Psoas muscle (tissue), 8 donors: ENCODE data around the gene ALKAL2. TPM values are rescaled to one million over a fixed set of nuclear protein-coding genes. Genes with fewer than 3 reads are reported as not detected.
A peak's percentile ranks its signal among the peaks of the same experiment; 100 is the strongest.

Experiments
- ATAC-seq, 4 donors: fragments of 200-7000 bp; cut with Tn5 transposase; one replicate each; pipeline ENCODE4 v1.9.1; 2020; ENCODE audit warnings: moderate library complexity in 3 of 4, mild to moderate bottlenecking in 2 of 4
- DNase-seq, 2 donors: peaks; one replicate each; pipeline ENCODE4 v3.0.0-alpha.2; 2020
- H3K27ac ChIP-seq: fragments of 200-600 bp; one replicate; pipeline ENCODE4 v1.8.0; 2022
- H3K27me3 ChIP-seq, 3 donors: fragments of 200-600 bp in 1 of 3; one replicate each; pipeline versions ENCODE4 v1.6.1 to v1.8.0; 2013 to 2022; ENCODE audit warnings: low read length in 2 of 3, mild to moderate bottlenecking in 2 of 3, moderate library complexity in 1 of 3; ENCODE audit not compliant: insufficient read depth in 3 of 3
- H3K36me3 ChIP-seq, 2 donors: fragments of 200-600 bp in 1 of 2; one replicate each; pipeline versions ENCODE4 v1.6.1 to v1.8.0; 2013 to 2022; ENCODE audit warnings: low read depth in 1 of 2, mild to moderate bottlenecking in 1 of 2, moderate library complexity in 1 of 2; ENCODE audit not compliant: insufficient read depth in 1 of 2
- H3K4me1 ChIP-seq: fragments of 200-600 bp; one replicate; pipeline ENCODE4 v1.8.0; 2022
- H3K4me3 ChIP-seq: fragments of 200-600 bp; one replicate; pipeline ENCODE4 v1.8.0; 2022; ENCODE audit warnings: mild to moderate bottlenecking
- H3K9me3 ChIP-seq: fragments of 200-600 bp; one replicate; pipeline ENCODE4 v1.8.0; 2022
- WGBS, 3 donors: extraction: QIAGEN DNeasy Blood & Tissue Kit; methylation state at CpG; one replicate each; pipeline versions ENCODE4 v1.1.6 to v1.1.7; 2013; 5-methylcytosine and 5-hydroxymethylcytosine counted together
- intact Hi-C, 2 donors: fragments of 100-400 bp; cut with DNase I; formaldehyde crosslinking; loops; one replicate each; pipeline versions ENCODE4 v1.11.0 to v1.14.2; 2022
- polyA plus RNA-seq, 3 donors: library from polyadenylated mRNA; stranded (reverse); fragments of 200-250 nt; gene quantifications; one replicate each; pipeline ENCODE4 v1.2.3, GENCODE V29; 2013
- total RNA-seq, 4 donors: library from RNA; stranded (reverse); fragmentation: NEBNext Ultra II Directional in 2 of 4; extraction: Animal tissue kit (Norgen Biotek cat#: 25700) in 2 of 4; gene quantifications; one replicate each; pipeline versions ENCODE4 v1.2.1 to v1.2.4, GENCODE V29; 2021 to 2023
- TF ChIP-seq, protein P1 (sequence below): fragments of 200-600 bp; IDR thresholded peaks from one replicate; pipeline ENCODE4 v1.8.0; 2022; ENCODE audit warnings: antibody characterized with exemption
- donor health status: healthy with polysubstance abuse.
- donor health status: DM: no; HTN: no; CAD: no; lungs with moderate emphysema.
- donor health status: Bipolar disorder and iron deficiency.
- donor health status: healthy.
- donor health status: DM: yes; HTN: yes; CAD: no.
- donor health status: DM: no; HTN: no; CAD: no.
- donor health status: DM: no; HTN: no; CAD: no.
- donor health status: DM: yes; HTN: yes; CAD: no.

ALKAL2 gene
- total and polyA plus RNA-seq, 7 donors = 0.26 to 1.1 (median 0.42) TPM; not detected in 3

DNA sequence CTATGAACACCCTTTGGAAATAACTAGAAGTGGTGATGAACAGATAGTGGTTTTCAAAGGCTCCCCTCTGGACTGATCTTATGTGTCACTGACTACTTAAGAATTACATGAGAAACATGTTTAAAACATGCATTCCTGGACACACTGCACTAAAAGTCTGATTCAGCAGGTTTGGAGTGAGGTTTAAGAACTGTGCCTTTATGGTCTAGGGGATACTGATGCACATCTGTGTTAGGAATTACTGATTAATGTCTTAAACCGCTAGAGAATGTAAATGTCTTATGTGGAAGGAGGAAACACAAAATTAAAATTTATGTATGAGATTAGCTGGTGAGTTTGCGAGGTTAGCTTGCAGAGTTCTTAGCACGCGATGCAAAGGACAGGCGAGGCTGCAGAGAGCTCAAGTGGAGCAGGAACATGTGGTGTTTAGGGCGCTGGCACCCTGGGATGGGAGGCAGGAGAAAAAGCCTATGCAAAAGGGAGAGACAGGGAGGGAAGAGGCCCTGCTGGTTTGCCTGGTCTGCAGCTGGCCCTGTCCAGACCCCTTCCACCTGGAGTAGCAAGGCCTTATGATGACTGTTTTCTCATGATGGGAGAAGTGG lies 35.8 kb downstream of the ALKAL2 start:
- WGBS, 3 donors = 81 to 89% (median 88%) methylated on average over 6 of the region's 6 CpGs

DNA sequence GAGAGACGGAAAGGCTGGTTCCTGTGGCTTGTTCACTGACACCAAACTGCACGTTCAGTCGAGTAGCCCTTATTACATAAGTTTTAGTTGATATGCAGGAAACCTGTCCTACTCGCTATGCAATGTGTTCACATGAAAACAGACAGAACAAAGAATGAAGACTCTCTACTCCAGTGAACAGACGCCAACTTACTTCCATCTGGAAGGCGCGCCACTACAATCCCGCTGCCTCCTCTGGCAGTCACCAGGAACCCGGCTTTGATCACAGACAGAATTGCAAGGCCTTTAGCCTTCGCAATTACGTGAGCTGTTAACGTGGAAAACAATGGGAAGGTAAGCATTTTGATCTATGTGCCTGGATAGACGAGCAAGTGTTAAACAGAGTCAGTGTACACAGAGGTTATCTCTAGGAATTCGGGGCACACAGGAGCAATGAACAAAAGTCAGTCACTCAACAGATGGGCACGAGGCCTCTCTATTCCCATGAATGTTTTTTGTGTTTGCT lies 38.3 kb downstream of the ALKAL2 start:
- TF ChIP-seq, protein P1, sequence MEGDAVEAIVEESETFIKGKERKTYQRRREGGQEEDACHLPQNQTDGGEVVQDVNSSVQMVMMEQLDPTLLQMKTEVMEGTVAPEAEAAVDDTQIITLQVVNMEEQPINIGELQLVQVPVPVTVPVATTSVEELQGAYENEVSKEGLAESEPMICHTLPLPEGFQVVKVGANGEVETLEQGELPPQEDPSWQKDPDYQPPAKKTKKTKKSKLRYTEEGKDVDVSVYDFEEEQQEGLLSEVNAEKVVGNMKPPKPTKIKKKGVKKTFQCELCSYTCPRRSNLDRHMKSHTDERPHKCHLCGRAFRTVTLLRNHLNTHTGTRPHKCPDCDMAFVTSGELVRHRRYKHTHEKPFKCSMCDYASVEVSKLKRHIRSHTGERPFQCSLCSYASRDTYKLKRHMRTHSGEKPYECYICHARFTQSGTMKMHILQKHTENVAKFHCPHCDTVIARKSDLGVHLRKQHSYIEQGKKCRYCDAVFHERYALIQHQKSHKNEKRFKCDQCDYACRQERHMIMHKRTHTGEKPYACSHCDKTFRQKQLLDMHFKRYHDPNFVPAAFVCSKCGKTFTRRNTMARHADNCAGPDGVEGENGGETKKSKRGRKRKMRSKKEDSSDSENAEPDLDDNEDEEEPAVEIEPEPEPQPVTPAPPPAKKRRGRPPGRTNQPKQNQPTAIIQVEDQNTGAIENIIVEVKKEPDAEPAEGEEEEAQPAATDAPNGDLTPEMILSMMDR = no peak
- intact Hi-C loops = loop anchor here in 1 of 2 donors (5.0 to 10.0 kb wide), 2 partner anchors 38 to 385 kb away; partner anchors contain the start of gene ALKAL2
- Histone ChIP-seq H3K36me3 (peaks cover 0 to 67% of the 10 kb centered on the region in 2 donors), H3K9me3 (no peaks in the 10 kb centered on the region), H3K27ac (no peak overlapping the region), H3K4me3 (no peak overlapping the region), H3K4me1 (no peaks in the 10 kb centered on the region), H3K27me3 (no peaks in the 10 kb centered on the region)
- WGBS, 3 donors = 93 to 94% (median 93%) methylated on average over 15 of the region's 15 CpGs
- DNase-seq (no peak), ATAC-seq (no peak)

More for the DNA sequence above, 35.8 kb downstream of the ALKAL2 start:
- Histone ChIP-seq H3K27me3 (no peaks in the 10 kb centered on the region), H3K27ac (no peak overlapping the region), H3K4me1 (no peaks in the 10 kb centered on the region), H3K36me3 (peaks cover 0 to 50% of the 10 kb centered on the region in 2 donors), H3K4me3 (no peak overlapping the region), H3K9me3 (no peaks in the 10 kb centered on the region)
- DNase-seq (no peak), ATAC-seq (no peak)
- TF ChIP-seq, protein P1 = no peak
- intact Hi-C loops = no loop called here

DNA sequence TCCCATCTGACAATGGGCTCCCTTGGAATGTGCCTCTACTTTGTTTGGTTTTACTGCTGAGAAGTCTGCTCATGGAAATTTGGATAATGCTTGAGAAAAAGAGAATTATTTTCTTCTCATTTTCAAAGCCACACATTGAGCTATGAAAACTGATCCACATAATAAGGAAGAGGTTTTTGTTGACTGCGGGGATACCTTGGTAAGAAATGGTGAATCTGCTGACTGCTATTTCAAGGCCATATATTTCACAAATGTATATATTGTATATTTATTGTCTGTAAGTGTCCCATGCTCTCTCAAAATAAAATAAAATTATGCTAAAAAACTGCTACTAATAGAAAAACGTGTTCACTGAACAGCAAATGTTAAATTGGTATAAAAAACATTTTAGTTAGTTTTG lies 39.2 kb downstream of the ALKAL2 start:
- ATAC-seq = no peak
- Histone ChIP-seq H3K9me3 (no peaks in the 10 kb centered on the region), H3K4me1 (no peaks in the 10 kb centered on the region), H3K27ac (no peak overlapping the region), H3K4me3 (no peak overlapping the region), H3K27me3 (no peaks in the 10 kb centered on the region), H3K36me3 (peaks cover 1 to 76% of the 10 kb centered on the region in 2 donors)
- TF ChIP-seq, protein P1 = no peak
- WGBS, 3 donors = 90 to 94% (median 90%) methylated on average over 2 of the region's 2 CpGs
- intact Hi-C loops = loop anchor here in 1 of 2 donors (5.0 to 10.0 kb wide), 2 partner anchors 39 to 386 kb away; partner anchors contain the start of gene ALKAL2
- DNase-seq = no peak

DNA sequence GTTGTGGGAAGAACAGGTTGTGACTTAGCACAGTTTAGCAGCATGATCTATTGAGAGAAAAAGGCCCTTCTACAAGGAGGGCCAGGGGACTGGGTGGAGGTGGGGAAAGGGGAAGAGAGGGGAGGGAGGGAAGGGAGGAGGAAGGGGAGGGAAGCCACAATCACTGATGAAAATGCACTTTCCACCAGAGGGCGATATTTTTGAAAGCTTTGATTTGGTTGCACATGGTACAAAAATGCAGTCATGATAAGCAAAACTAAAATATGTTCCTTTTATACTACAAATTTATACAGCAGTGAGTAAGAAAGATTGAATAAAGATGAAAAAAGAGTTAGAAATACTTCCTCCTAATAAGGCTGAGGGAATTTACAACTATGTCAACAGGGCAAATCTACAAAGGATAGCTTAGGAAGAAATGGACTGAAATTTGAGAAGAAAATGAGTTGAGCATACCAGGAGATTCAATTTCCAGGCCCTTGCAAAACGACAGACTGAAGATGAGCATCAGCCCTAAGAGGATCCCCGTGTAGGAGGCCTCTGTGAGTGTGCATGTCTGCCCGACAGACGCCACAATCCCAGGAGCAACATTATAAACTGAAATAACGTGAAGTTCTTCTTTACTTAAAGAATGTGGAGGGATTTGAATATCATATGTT lies 41.3 kb downstream of the ALKAL2 start:
- TF ChIP-seq, protein P1 = peak; percentile 49
- H3K4me1 ChIP-seq = no peaks in the 10 kb centered on the region
- no peaks in the 10 kb centered on the region for H3K27me3 ChIP-seq
- intact Hi-C loops = loop anchor here in 1 of 2 donors (5.0 to 10.0 kb wide), 2 partner anchors 41 to 388 kb away; partner anchors contain the start of gene ALKAL2
- ATAC-seq = no peak
- H3K9me3 ChIP-seq = peaks cover 8% of the 10 kb centered on the region
- H3K36me3 ChIP-seq = peaks cover 4 to 87% of the 10 kb centered on the region in 2 donors
- DNase-seq = no peak
- no peak overlapping the region for H3K4me3 ChIP-seq
- 62 to 68% (median 65%) methylated on average over 6 of the region's 6 CpGs for WGBS, 3 donors
- no peak overlapping the region for H3K27ac ChIP-seq
